HepG2 (cell line): ENCODE data around the gene CARMIL1. TPM values are rescaled to one million over a fixed set of nuclear protein-coding genes. Genes with fewer than 3 reads are reported as not detected.

Experiments used
- ARID4A ChIP-seq: sonication (generic); formaldehyde crosslinking; IDR thresholded peaks from 2 replicates; pipeline ENCODE4 v1.5.0; 2020; ENCODE audit warnings: mild to moderate bottlenecking, missing genetic modification reagents, borderline replicate concordance
- CCDC6 ChIP-seq: sonication (generic); formaldehyde crosslinking; IDR thresholded peaks from 2 replicates; pipeline ENCODE4 v1.8.1; 2022; ENCODE audit warnings: mild to moderate bottlenecking, missing genetic modification reagents, moderate library complexity
- FLYWCH1 ChIP-seq: sonication (generic); formaldehyde crosslinking; IDR thresholded peaks from 2 replicates; pipeline ENCODE4 v1.8.1; 2023; ENCODE audit warnings: mild to moderate bottlenecking, missing genetic modification reagents
- FOXA1 ChIP-seq, 2 experiments: fragments of 450-650 bp in 1 of 2; sonication (generic) in 1 of 2; formaldehyde crosslinking in 1 of 2; IDR thresholded peaks; 2 replicates each; pipeline versions ENCODE4 v1.4.0 to v1.6.1; 2016 to 2020; ENCODE audit warnings: missing genetic modification reagents in 1 of 2
- HOXA5 ChIP-seq: sonication (generic); formaldehyde crosslinking; IDR thresholded peaks from 2 replicates; pipeline ENCODE4 v1.4.0; 2020; ENCODE audit warnings: missing genetic modification reagents
- KAT7 ChIP-seq: IDR thresholded peaks from 2 replicates; pipeline ENCODE4 v1.6.1; 2018; ENCODE audit warnings: borderline replicate concordance, missing compliant biosample characterization
- KDM1A ChIP-seq: IDR thresholded peaks from 2 replicates; pipeline ENCODE4 v1.6.1; 2016; ENCODE audit warnings: missing compliant biosample characterization
- MTF1 ChIP-seq: sonication (generic); formaldehyde crosslinking; IDR thresholded peaks from 2 replicates; pipeline ENCODE4 v1.5.0; 2020; ENCODE audit warnings: missing genetic modification reagents
- POLR2AphosphoS5 ChIP-seq: IDR thresholded peaks from 2 replicates; pipeline ENCODE4 v1.6.1; 2012; ENCODE audit warnings: low read depth, low read length
- SRF ChIP-seq: IDR thresholded peaks from 2 replicates; pipeline ENCODE4 v1.6.1; 2011; ENCODE audit warnings: mild to moderate bottlenecking, low read depth, low read length, moderate library complexity
- ZBTB10 ChIP-seq: sonication (generic); formaldehyde crosslinking; IDR thresholded peaks from 2 replicates; pipeline ENCODE4 v1.4.0; 2020; ENCODE audit warnings: missing genetic modification reagents, borderline replicate concordance
- ZBTB2 ChIP-seq: sonication (generic); formaldehyde crosslinking; IDR thresholded peaks from 2 replicates; pipeline ENCODE4 v1.8.0; 2022; ENCODE audit warnings: low read depth, missing genetic modification reagents
- ZBTB7A ChIP-seq: sonication (generic); formaldehyde crosslinking; IDR thresholded peaks from 2 replicates; pipeline ENCODE4 v1.8.0; 2022; ENCODE audit warnings: mild to moderate bottlenecking, missing genetic modification reagents
- ZNF121 ChIP-seq: sonication (generic); formaldehyde crosslinking; IDR thresholded peaks from 2 replicates; pipeline ENCODE4 v1.5.0; 2020; ENCODE audit warnings: mild to moderate bottlenecking, missing genetic modification reagents
- ZNF34 ChIP-seq: sonication (generic); formaldehyde crosslinking; IDR thresholded peaks from 2 replicates; pipeline ENCODE4 v1.4.0; 2020; ENCODE audit warnings: mild to moderate bottlenecking, missing genetic modification reagents, borderline replicate concordance
- ZNF704 ChIP-seq: sonication (generic); formaldehyde crosslinking; IDR thresholded peaks from 2 replicates; pipeline ENCODE4 v1.8.1; 2023; ENCODE audit warnings: mild to moderate bottlenecking, inconsistent platforms, moderate library complexity, missing genetic modification reagents, borderline replicate concordance
- ZNF724P ChIP-seq: sonication (generic); formaldehyde crosslinking; IDR thresholded peaks from 2 replicates; pipeline ENCODE4 v1.8.0; 2022; ENCODE audit warnings: missing genetic modification reagents, borderline replicate concordance
- ZNF792 ChIP-seq: IDR thresholded peaks from 2 replicates; pipeline ENCODE4 v1.6.1; 2016
- ZSCAN5A ChIP-seq: sonication (generic); formaldehyde crosslinking; IDR thresholded peaks from 2 replicates; pipeline ENCODE4 v1.8.0; 2022; ENCODE audit warnings: mild to moderate bottlenecking, missing genetic modification reagents, borderline replicate concordance
- polyA plus RNA-seq, 8 experiments: library from polyadenylated mRNA; depleted of rRNA in 3 of 8; stranded (reverse) in 7 of 8; unstranded in 1 of 8; fragments of >200 nt; fragmentation: Illumina TruSeq in 4 of 8; extraction: Trizol in 4 of 8; gene quantifications; 2 replicates each; pipeline versions ENCODE4 v1.2.1 to v1.2.3, GENCODE V29; 2011 to 2016; ENCODE audit warnings: low read depth in 4 of 8, missing spikeins in 1 of 8, mixed read lengths in 1 of 8; ENCODE audit not compliant: insufficient read depth in 1 of 8
- total RNA-seq, 5 experiments: library from RNA; depleted of rRNA; stranded (reverse); fragments of >200 nt; fragmentation: Illumina TruSeq; extraction: Trizol; gene quantifications; 2 replicates each; pipeline ENCODE4 v1.2.3, GENCODE V29; 2016; ENCODE audit warnings: low read depth in 1 of 5

Gene CARMIL1
- total and polyA plus RNA-seq, 2 of the 13 experiments (the other 11 are each of a cell fraction or from before 2014, with no cell fraction given) = 1.8 to 2.6 TPM

- peak; percentile 74; the same call in 1 of the 2 replicates for TF ChIP-seq ZNF724P (CRISPR knock-in tag)
- peak; percentile 95 for TF ChIP-seq ZNF704
- no peak for TF ChIP-seq SRF
- TF ChIP-seq ZNF34 (CRISPR knock-in tag) = peak; percentile 89; the same call in 1 of the 2 replicates
- TF ChIP-seq POLR2AphosphoS5 = no peak
- TF ChIP-seq ZNF792 (CRISPR knock-in tag) = peak; percentile 99
- peak; percentile 94 for TF ChIP-seq CCDC6 (CRISPR knock-in tag)
- TF ChIP-seq ARID4A (CRISPR knock-in tag) = peak; percentile 92
- TF ChIP-seq HOXA5 (CRISPR knock-in tag) = peak; percentile 99
- peak; percentile 65; the same call in 1 of the 2 replicates for TF ChIP-seq FLYWCH1 (CRISPR knock-in tag)
- TF ChIP-seq KDM1A (CRISPR knock-in tag) = no peak
- TF ChIP-seq ZBTB7A (CRISPR knock-in tag) = peak; percentile 81
- TF ChIP-seq MTF1 (CRISPR knock-in tag) = peak; percentile 96
- peak; percentile 89 for TF ChIP-seq ZBTB10
- TF ChIP-seq ZBTB2 (CRISPR knock-in tag) = no peak
- no peak; the same call in 1 of the 2 replicates for TF ChIP-seq KAT7
- TF ChIP-seq ZNF121 (CRISPR knock-in tag) = peak; percentile 19; the same call in 1 of the 2 replicates
- no peak for TF ChIP-seq FOXA1 (IDR thresholded peaks at IDR 0.05)
- peak; percentile 45; the same call in 1 of the 2 replicates for TF ChIP-seq FOXA1 (CRISPR knock-in tag; IDR thresholded peaks at IDR 0.05)
- peak; percentile 61; the same call in 1 of the 2 replicates for TF ChIP-seq ZSCAN5A (CRISPR knock-in tag)
These were observed 372.9 kb downstream of the CARMIL1 start, which contains the start of gene SCGN (continued) for GRCh38 chr6:25652007-25652515.
